ENCODE results near the gene FAM241B.

Gene FAM241B

DNA sequence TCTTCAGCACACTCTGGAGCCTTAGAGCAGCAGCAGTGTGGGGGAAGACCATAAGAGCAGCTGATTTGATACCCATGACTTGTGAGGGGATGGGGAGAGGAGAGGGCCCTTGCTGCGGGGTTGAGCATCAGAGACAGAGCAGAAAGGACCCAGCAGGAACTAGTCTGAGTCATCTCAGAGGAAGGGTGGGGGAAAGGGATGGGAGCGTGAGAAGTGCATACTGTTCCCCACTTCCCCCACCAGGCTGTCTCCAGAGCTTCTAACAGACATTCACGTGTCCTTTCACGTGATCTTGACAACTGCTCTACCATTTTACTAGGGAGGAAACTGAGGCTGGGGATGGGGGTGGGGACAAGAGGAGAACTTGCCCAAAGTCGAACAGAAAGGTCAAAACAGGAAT is 38.7 kb downstream of the FAM241B start:
- DNase-seq = no peak

DNA sequence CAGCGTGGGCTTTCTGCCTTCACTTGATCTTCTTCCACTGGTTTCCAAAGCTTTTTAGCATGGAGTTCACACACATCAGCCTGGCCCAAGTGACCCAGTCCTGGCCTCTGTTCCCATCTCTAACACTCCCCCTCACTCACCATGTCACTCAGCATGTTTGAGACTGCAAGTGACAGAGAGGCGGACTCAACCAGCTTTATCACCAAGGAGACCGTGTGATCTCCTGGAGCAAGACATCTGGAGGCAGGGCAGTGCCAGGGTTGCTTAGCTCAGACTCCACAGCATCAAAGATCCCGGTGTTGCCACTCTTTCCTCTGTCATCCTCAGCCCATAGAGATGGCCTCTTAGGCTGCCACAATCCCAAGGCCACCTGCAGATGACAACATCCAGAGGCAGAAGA is 39.4 kb downstream of the FAM241B start:
- no peak for DNase-seq

DNA sequence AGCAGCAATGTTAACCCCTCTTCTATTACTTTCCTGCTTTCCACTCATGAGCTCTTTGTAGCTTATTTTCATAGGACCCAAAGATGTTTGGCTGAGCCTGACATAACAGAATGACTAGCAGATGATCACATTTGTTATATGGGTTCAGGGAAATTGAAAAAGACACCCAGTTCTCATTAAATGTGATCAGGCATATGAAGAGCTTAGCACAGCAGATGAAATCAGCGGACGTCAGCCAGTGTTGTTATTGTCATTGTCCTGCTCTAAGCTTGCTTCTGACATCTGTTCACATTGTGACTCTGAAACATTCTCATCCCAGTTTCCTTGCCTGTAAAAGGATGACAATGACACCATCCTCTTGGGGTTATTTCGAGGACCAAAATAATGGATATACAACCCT is 43.5 kb downstream of the FAM241B start:
- DNase-seq = no peak

DNA sequence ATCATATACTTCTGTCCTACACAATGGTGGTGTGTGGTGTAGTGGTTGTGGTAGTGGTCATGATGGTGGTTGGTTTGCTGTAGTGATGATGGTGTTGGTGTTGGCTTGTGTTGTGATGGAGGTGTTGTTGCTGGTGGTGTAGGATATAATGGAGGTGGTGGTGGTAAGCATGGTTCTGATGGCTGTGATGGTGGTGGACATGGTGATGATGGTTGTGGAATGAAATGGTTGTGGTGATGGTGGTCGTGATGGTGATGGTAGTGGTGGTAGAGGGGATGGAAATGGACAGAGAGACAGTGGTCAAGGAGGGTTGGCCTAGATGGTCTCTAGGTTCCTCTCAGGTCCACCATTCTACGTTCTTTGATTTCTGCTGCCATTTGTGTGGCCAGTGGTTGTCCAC is 44.7 kb downstream of the FAM241B start:
- DNase-seq = no peak

DNA sequence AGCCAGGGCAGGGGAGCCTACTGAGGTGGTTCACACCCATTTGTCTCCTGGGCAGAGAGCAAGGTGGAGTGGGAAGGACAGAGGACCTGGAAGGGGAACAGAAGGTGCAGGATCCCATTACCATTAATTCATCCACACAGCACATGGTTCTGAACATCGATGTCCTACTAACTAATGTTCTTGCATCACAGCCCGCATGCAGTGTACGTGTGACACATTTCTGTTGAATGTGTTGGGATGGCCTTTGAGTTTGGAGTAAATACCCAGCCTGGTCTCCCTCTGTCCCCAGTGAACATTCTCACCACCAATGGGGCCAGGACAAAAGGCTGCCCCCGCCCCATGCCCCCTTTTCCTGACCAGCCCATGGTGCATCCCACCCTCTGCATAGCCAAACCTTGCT is 46.3 kb downstream of the FAM241B start:
- DNase-seq = no peak

DNA sequence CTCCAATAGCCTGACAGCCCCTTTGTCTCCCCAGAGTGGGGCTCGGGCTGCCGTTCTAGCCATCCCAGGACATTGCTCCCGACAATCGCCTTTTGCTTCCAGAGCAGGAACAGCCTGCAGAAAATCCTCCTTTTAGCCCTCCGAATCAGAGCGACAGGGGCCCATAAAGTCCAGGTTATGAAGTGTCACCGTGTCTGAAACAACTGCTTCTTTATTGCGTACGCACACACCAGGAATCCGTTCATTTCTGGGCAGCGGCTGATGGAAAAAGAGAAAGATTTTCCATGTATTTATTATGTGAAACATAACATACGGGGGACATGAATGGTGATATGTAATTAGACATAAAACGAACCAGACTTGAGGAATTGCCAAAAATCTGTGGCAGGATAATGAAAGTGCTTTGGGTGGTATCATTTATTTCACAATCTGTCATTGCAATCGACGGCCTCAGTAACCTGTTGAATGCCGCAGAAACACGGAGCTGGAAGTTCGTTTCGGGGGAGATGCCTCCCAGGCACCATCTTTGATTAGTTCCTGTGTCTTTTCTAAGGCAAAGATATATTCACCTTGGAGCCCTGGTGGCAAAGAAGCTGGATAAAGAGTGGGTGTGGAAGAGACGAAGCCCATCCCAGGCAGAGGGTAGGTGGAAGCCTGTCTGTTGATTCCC is 48.1 kb downstream of the FAM241B start:
- DNase-seq = no peak

DNA sequence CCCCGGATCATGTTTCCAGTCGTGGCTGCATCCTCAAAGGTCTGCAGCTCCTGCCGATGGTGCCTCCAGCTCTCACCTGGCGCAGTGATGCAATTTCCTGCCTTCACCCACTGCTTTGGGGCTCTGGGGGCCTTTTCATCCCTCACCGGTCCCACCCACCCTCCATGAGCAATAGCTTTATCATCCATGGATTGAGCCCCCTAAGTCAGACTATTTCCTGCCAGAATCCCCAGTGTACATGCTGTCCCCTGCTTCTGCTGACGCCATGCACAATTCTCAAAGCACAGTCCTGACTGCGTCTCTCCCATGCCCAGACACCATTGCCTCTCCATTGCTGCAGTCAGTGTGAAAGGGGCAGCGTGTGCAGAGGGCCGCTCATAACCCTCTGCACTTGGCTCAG is 49.7 kb downstream of the FAM241B start:
- no peak for DNase-seq

DNA sequence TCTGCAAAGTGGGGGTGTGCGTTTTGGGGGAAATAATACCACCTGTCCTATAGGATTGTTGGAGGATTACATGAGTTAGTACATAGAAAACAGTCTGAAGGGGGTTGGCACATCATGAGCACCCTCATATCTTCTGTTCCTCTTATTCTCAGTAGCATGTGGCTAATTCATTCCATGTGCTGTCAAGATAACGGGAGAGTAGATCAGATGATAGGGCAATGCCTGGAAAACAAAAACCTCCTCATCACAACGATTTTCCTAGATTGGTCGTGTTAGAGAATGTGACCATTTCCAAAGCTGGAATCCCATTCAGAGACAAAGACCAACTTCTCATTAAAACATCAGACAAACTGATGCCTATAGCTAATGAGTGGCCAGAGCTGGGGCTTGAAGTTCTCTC is 50.6 kb downstream of the FAM241B start:
- DNase-seq = no peak

DNA sequence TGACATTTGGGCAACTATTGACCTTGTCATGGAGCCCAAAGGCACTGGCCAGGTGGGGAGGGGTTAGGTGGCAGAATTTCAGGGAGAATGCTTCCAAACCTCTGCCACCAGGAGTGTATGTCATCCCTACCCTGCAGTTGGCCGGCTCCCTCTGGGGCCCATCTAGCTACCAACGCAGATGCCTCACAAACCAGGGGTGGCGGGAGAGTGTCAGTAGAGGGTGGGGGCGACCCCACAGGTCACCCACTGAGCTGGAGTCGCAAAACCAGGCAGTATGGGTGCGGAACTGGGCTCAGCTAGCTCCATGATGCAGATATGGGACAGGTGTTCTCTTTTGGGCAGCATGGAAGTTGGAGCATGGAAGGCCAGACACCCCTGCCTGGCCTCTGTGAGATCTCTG is 51.4 kb downstream of the FAM241B start:
- no peak for DNase-seq

DNA sequence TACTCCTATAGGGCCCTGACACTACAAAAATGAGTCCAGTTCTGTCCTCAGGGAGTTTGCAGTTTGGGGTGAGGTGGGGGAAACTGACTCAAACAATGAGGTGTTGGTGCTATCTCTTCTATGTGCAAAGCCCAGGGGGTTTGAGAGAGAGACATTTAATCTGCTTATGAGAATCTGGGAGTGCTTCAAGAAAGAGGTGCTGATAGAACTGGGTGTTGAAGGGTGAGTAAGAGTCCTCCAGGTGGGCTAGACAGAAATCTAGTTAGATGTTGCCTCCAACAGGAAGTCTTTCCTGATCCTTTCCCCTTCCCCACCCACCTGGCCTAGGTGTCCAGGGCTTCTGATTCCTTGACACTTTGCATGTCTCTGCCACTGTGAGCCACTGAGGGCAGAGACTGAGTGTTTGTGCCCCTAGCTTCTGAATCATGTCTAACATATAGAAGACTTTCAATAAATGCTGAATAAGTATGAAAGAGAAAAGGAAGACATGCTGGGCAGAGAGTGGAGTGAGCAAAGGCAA is 53.0 kb downstream of the FAM241B start:
- DNase-seq = no peak

Data from stimulated activated CD4-positive, alpha-beta T cell treated with anti-CD3 and anti-CD28 coated beads, Interleukin-12 subunit alpha, Interleukin-12 subunit beta, amount 100 ng/mL, for 4 hours (primary cell).